Activated B cell treated with CpG ODN at 0.5 μM for 24 hours (primary cell): ENCODE measurements around the gene HMGB3. TPM values are rescaled to one million over a fixed set of nuclear protein-coding genes. Genes with fewer than 3 reads are reported as not detected.

Experiments used
- ATAC-seq: fragments of 200-7000 bp; cut with Tn5 transposase; one replicate; pipeline ENCODE4 v1.10.0; 2021; ENCODE audit warnings: low read depth, mild to moderate bottlenecking, moderate library complexity
- CTCF ChIA-PET: fragments of 350-600 bp; sonication (Branson Sonifier 250); formaldehyde crosslinking; loops from one replicate; lab custom pipeline; 2021; ENCODE audit warnings: antibody characterized with exemption; lab: Charles Lee
- POLR2A ChIA-PET: fragments of 350-600 bp; sonication (Branson Sonifier 250); formaldehyde crosslinking; loops from one replicate; lab custom pipeline; 2021; ENCODE audit warnings: antibody characterized with exemption; lab: Charles Lee
- DNase-seq: peaks from one replicate; pipeline ENCODE4 v3.0.0; 2022
- H3K27ac Mint-ChIP-seq: one replicate; pipeline ENCODE4 v1.8.0; 2020; ENCODE audit warnings: mixed read lengths
- H3K27me3 Mint-ChIP-seq: one replicate; pipeline ENCODE4 v1.8.0; 2021; ENCODE audit warnings: mixed read lengths
- H3K36me3 Mint-ChIP-seq: one replicate; pipeline ENCODE4 v1.8.0; 2021; ENCODE audit warnings: low read depth, mixed read lengths
- H3K4me1 Mint-ChIP-seq: one replicate; pipeline ENCODE4 v1.8.0; 2021; ENCODE audit warnings: mixed read lengths
- H3K4me3 Mint-ChIP-seq: one replicate; pipeline ENCODE4 v1.8.0; 2020; ENCODE audit warnings: mild to moderate bottlenecking, mixed read lengths
- H3K9me3 Mint-ChIP-seq: one replicate; pipeline ENCODE4 v1.8.0; 2020; ENCODE audit warnings: mixed read lengths
- intact Hi-C: fragments of 100-400 bp; cut with micrococcal nuclease; formaldehyde crosslinking; loops from one replicate; pipeline ENCODE4 v1.15.1; 2024
- total RNA-seq: library from RNA; stranded (reverse); gene quantifications from 2 replicates; pipeline ENCODE4 v1.2.3, GENCODE V29; 2022
- TF ChIP-seq, protein P1 (sequence below): fragments of 200-600 bp; IDR thresholded peaks from one replicate; pipeline ENCODE4 v1.8.0; 2022; ENCODE audit warnings: antibody characterized with exemption, mild to moderate bottlenecking

Gene HMGB3
- total RNA-seq, 1 donor from 2014 or later, result 2.5 TPM

DNA sequence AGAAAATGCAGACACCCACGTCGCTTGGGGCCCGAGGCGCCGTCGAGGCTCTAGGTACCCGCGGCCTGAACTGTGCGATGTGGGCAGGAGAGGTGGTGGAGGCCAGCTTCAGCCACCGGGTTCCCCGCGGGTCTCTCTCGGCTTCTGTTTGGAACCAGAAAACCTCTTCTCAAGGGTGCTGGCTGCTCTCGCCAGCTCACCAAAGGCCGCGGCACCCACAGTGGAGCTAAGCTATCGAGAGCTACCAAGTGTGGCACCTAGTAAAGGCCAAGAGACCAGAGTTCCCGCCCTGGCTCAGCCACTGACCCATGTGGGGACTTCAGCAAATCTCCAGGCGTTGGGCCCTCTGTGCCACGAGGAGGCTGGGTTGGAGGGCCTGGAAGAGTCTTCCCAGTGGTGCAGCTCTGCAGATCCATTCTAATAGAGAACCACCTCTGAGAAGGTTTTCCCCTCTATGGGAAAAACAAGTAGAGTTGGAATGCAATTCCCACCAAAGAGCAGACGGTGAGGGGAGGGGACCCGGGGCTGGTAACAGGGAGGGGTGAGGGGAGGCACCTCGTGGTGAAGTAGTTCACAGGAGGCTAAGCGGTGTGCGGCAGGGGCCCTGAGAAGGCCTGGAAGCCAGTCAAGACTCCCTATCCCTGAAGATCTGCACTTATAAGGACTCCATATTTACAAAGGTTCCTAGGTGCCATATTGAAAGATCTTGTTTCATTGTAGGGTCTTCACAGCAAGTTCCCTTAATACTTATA lies 5.5 kb upstream of the HMGB3 start:
- DNase-seq (no peak), ATAC-seq (no peak)
- Mint-ChIP-seq H3K4me3 (no peak overlapping the region), H3K27ac (no peak overlapping the region), H3K27me3 (peaks cover 4% of the 10 kb centered on the region), H3K36me3 (no peaks in the 10 kb centered on the region), H3K9me3 (no peaks in the 10 kb centered on the region), H3K4me1 (peaks cover 2% of the 10 kb centered on the region)
- POLR2A ChIA-PET, result no interaction called here
- TF ChIP-seq, protein P1, sequence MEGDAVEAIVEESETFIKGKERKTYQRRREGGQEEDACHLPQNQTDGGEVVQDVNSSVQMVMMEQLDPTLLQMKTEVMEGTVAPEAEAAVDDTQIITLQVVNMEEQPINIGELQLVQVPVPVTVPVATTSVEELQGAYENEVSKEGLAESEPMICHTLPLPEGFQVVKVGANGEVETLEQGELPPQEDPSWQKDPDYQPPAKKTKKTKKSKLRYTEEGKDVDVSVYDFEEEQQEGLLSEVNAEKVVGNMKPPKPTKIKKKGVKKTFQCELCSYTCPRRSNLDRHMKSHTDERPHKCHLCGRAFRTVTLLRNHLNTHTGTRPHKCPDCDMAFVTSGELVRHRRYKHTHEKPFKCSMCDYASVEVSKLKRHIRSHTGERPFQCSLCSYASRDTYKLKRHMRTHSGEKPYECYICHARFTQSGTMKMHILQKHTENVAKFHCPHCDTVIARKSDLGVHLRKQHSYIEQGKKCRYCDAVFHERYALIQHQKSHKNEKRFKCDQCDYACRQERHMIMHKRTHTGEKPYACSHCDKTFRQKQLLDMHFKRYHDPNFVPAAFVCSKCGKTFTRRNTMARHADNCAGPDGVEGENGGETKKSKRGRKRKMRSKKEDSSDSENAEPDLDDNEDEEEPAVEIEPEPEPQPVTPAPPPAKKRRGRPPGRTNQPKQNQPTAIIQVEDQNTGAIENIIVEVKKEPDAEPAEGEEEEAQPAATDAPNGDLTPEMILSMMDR, result no peak
- intact Hi-C loops, result no loop called here
- CTCF ChIA-PET, result no interaction called here

- Mint-ChIP-seq H3K27me3 (peaks cover 4% of the 10 kb centered on the region), H3K36me3 (no peaks in the 10 kb centered on the region), H3K9me3 (no peaks in the 10 kb centered on the region), H3K4me3 (no peak overlapping the region), H3K4me1 (peaks cover 8% of the 10 kb centered on the region), H3K27ac (no peak overlapping the region)
- intact Hi-C loops, result loop anchor here (10.0 kb wide), 1 partner anchor 1035 kb away; no protein-coding TSS in a partner anchor
- ATAC-seq, result no peak
- ChIA-PET POLR2A (no interaction called here), CTCF (no interaction called here)
- TF ChIP-seq, protein P1, result no peak
- DNase-seq, result no peak
Observed at GRCh38 chrX:150980186-150980585, 2.9 kb upstream of the HMGB3 start.

GRCh38 chrX:150980711-150981110 lies 2.4 kb upstream of the HMGB3 start:
- peaks cover 12% of the 10 kb centered on the region for H3K4me1 Mint-ChIP-seq
- ChIA-PET POLR2A (no interaction called here), CTCF (no interaction called here)
- TF ChIP-seq, protein P1, result no peak
- H3K4me3 Mint-ChIP-seq, result no peak overlapping the region
- peaks cover 6% of the 10 kb centered on the region for H3K27me3 Mint-ChIP-seq
- H3K27ac Mint-ChIP-seq, result no peak overlapping the region
- no peak for DNase-seq
- no peaks in the 10 kb centered on the region for H3K36me3 Mint-ChIP-seq
- intact Hi-C loops, result loop anchor here (10.0 kb wide), 1 partner anchor 1036 kb away; no protein-coding TSS in a partner anchor
- no peaks in the 10 kb centered on the region for H3K9me3 Mint-ChIP-seq
- no peak for ATAC-seq

GRCh38 chrX:150982235-150982787 lies 824 bp upstream of the HMGB3 start:
- ChIA-PET CTCF (no interaction called here), POLR2A (interaction anchor here (0.6 kb wide), 1 partner anchor 9 kb away, joined by 3 read pairs; no protein-coding TSS in a partner anchor)
- H3K36me3 Mint-ChIP-seq, result no peaks in the 10 kb centered on the region
- TF ChIP-seq, protein P1, result no peak
- DNase-seq (no peak), ATAC-seq (no peak)
- H3K4me3 Mint-ChIP-seq, result peak overlapping the region; percentile 64
- no peaks in the 10 kb centered on the region for H3K9me3 Mint-ChIP-seq
- H3K27me3 Mint-ChIP-seq, result peaks cover 9% of the 10 kb centered on the region
- H3K4me1 Mint-ChIP-seq, result peaks cover 12% of the 10 kb centered on the region
- intact Hi-C loops, result loop anchor here (2.0 to 10.0 kb wide), 2 partner anchors 414 to 1038 kb away; partner anchors contain the start of gene VMA21
- no peak overlapping the region for H3K27ac Mint-ChIP-seq

DNA sequence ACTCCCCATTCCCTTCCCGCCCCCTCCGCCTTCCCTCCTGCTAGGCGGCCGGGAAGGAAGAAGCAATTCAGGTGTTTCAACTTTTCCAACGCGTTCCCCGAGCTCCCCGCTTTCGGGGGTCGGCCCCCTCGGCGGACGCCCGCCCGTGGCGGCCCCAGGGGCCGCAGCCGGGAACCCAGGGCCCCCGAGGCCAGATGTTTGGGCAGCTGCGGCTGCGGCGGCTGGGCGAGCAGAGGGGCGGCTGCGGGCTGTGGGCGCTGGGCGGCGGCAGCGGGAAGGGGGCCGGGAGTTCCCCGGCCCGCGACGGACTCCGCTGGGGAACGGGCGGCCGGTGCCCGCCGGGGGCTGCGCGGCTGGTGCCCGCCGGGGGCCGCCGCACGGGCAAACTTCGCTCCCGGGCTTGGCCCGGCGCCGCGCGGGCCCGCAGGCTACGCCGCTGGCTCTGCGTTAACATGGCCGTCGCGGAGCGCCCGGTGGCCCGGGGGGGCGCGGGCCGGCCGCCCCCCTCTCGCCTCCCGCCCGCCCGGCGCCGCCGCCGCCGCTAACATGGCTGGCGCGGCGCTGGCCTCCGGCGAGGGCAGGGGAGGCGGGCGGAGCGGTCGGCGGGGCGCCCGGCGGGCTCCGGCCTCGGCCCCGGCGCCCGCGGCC lies 510 bp downstream of the HMGB3 start:
- intact Hi-C loops, result loop anchor here (1.0 to 10.0 kb wide), 3 partner anchors 85 to 1039 kb away; partner anchors contain the start of genes CD99L2 and VMA21
- Mint-ChIP-seq H3K4me1 (peaks cover 12% of the 10 kb centered on the region), H3K27ac (no peak overlapping the region), H3K4me3 (no peak overlapping the region), H3K27me3 (peaks cover 11% of the 10 kb centered on the region), H3K36me3 (no peaks in the 10 kb centered on the region), H3K9me3 (no peaks in the 10 kb centered on the region)
- CTCF ChIA-PET, result no interaction called here
- DNase-seq (no peak), ATAC-seq (no peak)
- TF ChIP-seq, protein P1, result no peak
- POLR2A ChIA-PET, result no interaction called here
